GM12891 (cell line): ENCODE measurements around the gene OR52N5.

ENCODE experiments used
- PAX5 ChIP-seq: IDR thresholded peaks from 2 replicates; pipeline ENCODE4 v1.6.1; 2011; ENCODE audit warnings: low read length, moderate library complexity, mild to moderate bottlenecking; ENCODE audit not compliant: insufficient read depth, severe bottlenecking
- POLR2A ChIP-seq: IDR thresholded peaks from 2 replicates; pipeline ENCODE4 v1.6.1; 2011; ENCODE audit warnings: low read depth, low read length, control low read depth
- POLR2AphosphoS5 ChIP-seq: IDR thresholded peaks from 2 replicates; pipeline ENCODE4 v1.6.1; 2011; ENCODE audit warnings: low read depth, low read length, control low read depth
- SPI1 ChIP-seq: IDR thresholded peaks from 2 replicates; pipeline ENCODE4 v1.6.1; 2011; ENCODE audit warnings: low read depth, low read length, control low read depth
- TAF1 ChIP-seq: IDR thresholded peaks from 2 replicates; pipeline ENCODE4 v1.6.1; 2011; ENCODE audit warnings: low read depth, low read length, control low read depth

DNA sequence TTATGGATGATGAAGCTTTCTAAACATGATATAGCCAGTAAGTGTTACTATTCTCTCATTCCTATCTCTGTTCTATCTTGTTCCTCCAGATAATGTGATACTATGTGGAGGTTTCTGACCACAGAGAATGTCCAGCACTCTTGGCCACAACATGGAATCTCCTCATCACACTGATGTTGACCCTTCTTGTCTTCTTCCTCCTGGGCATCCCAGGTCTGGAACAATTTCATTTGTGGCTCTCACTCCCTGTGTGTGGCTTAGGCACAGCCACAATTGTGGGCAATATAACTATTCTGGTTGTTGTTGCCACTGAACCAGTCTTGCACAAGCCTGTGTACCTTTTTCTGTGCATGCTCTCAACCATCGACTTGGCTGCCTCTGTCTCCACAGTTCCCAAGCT is 56.8 kb downstream of the OR52N5 start:
- TF ChIP-seq POLR2A: no peak
- TF ChIP-seq POLR2AphosphoS5: no peak
- no peak for TF ChIP-seq TAF1
- TF ChIP-seq SPI1: no peak
- TF ChIP-seq PAX5: no peak
